ENCODE data around the gene TMEM52B.

TMEM52B gene

GRCh38 chr12:10135126-10135525 lies 43.7 kb upstream of the TMEM52B start:
- H3K23ac ChIP-seq (ENCODE audit: low read depth, low read length, poor library complexity) = no peak overlapping the region
- no peaks in the 10 kb centered on the region for H3K79me1 ChIP-seq (ENCODE audit: low read depth, low read length)
- no peak overlapping the region for H3K9ac ChIP-seq (ENCODE audit: low read depth, low read length, poor library complexity)
- H2BK5ac ChIP-seq (ENCODE audit: low read length) = no peak overlapping the region
- H2BK120ac ChIP-seq (ENCODE audit: low read depth, low read length) = no peak overlapping the region
- H2BK15ac ChIP-seq (ENCODE audit: low read length) = no peak overlapping the region
- no peak overlapping the region for H3K18ac ChIP-seq (ENCODE audit: low read length)
- no peak overlapping the region for H2AFZ ChIP-seq (ENCODE audit: low read length)
- no peak overlapping the region for H2BK12ac ChIP-seq (ENCODE audit: low read length)
- H3K27ac ChIP-seq (replicated peaks; ENCODE audit: low read length) = no peak overlapping the region
- no peak overlapping the region for H2AK5ac ChIP-seq (ENCODE audit: low read depth, low read length)
- no peak overlapping the region for H3K4me2 ChIP-seq (ENCODE audit: insufficient read depth, low read length, poor library complexity, severe bottlenecking)
- H3K27me3 ChIP-seq (ENCODE audit: control insufficient read depth in 3 of 3, insufficient read depth in 3 of 3, low read depth in 1 of 3, low read length in 3 of 3) = no peaks in the 10 kb centered on the region
- WGBS, 2 donors (ENCODE audit: extremely low coverage in 2 of 2, insufficient read length in 2 of 2, insufficient replicate concordance in 1 of 2) = no CpG with 5 or more reads among the region's 4 CpGs
- no peaks in the 10 kb centered on the region for H3K4me1 ChIP-seq (ENCODE audit: control insufficient read depth in 2 of 2, insufficient read depth in 1 of 2, low read depth in 1 of 2, low read length in 2 of 2)
- H3K4me3 ChIP-seq (ENCODE audit: low read length in 2 of 2) = no peak overlapping the region
- H3K4ac ChIP-seq (ENCODE audit: low read length) = no peak overlapping the region
- no peak overlapping the region for H4K8ac ChIP-seq (ENCODE audit: low read depth, low read length)
- no peaks in the 10 kb centered on the region for H3K9me3 ChIP-seq (replicated peaks in 1 of 2; ENCODE audit: control insufficient read depth in 2 of 2, insufficient read depth in 1 of 2, low read depth in 1 of 2, low read length in 2 of 2)
- H3K14ac ChIP-seq (ENCODE audit: low read length) = no peak overlapping the region
- DNase-seq (ENCODE audit: low spot score) = no peak
- H4K91ac ChIP-seq (ENCODE audit: low read depth, low read length, poor library complexity) = no peak overlapping the region
- H3K36me3 ChIP-seq (replicated peaks in 1 of 2; ENCODE audit: control insufficient read depth in 2 of 2, insufficient read depth in 2 of 2, low read length in 2 of 2) = no peaks in the 10 kb centered on the region

DNA sequence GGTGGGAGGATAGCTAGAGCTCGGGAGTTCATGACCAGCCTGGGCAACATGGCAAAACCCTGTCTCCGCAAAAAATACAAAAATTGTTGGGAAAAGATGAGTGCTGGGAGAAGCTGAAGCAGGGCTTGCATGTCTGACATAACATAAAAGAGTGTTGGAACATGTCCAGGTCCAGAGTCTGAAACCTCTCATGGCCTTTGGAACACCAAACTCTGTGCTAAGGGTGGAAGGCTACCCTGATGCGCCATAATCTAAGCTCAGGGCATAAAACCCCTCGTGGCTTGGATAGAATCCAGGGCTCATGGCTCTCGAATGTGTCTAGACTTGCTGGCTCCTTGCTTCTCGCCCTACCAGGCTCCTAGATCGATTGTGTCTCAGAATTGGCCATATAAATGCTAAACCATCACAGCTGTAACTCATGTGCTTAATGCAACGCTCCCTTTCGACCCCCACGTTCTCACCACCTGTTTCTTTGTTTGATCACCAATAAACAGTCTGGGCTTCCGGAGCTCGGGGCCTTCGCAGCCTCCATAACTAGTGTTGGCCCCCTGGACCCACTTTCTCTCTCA lies 42.1 kb upstream of the TMEM52B start:
- no peak overlapping the region for H2AK5ac ChIP-seq (ENCODE audit: low read depth, low read length)
- no peaks in the 10 kb centered on the region for H3K9me3 ChIP-seq (replicated peaks in 1 of 2; ENCODE audit: control insufficient read depth in 2 of 2, insufficient read depth in 1 of 2, low read depth in 1 of 2, low read length in 2 of 2)
- no peaks in the 10 kb centered on the region for H3K36me3 ChIP-seq (replicated peaks in 1 of 2; ENCODE audit: control insufficient read depth in 2 of 2, insufficient read depth in 2 of 2, low read length in 2 of 2)
- H3K14ac ChIP-seq (ENCODE audit: low read length) = no peak overlapping the region
- H3K23ac ChIP-seq (ENCODE audit: low read depth, low read length, poor library complexity) = no peak overlapping the region
- DNase-seq (ENCODE audit: low spot score) = no peak
- no peak overlapping the region for H3K27ac ChIP-seq (replicated peaks; ENCODE audit: low read length)
- no peak overlapping the region for H2BK5ac ChIP-seq (ENCODE audit: low read length)
- no peak overlapping the region for H4K91ac ChIP-seq (ENCODE audit: low read depth, low read length, poor library complexity)
- no peak overlapping the region for H4K8ac ChIP-seq (ENCODE audit: low read depth, low read length)
- H2BK120ac ChIP-seq (ENCODE audit: low read depth, low read length) = no peak overlapping the region
- no peak overlapping the region for H2BK15ac ChIP-seq (ENCODE audit: low read length)
- no peaks in the 10 kb centered on the region for H3K4me1 ChIP-seq (ENCODE audit: control insufficient read depth in 2 of 2, insufficient read depth in 1 of 2, low read depth in 1 of 2, low read length in 2 of 2)
- H3K27me3 ChIP-seq (ENCODE audit: control insufficient read depth in 3 of 3, insufficient read depth in 3 of 3, low read depth in 1 of 3, low read length in 3 of 3) = no peaks in the 10 kb centered on the region
- no peak overlapping the region for H3K18ac ChIP-seq (ENCODE audit: low read length)
- no peak overlapping the region for H3K4me3 ChIP-seq (ENCODE audit: low read length in 2 of 2)
- H3K4me2 ChIP-seq (ENCODE audit: insufficient read depth, low read length, poor library complexity, severe bottlenecking) = no peak overlapping the region
- no peak overlapping the region for H3K9ac ChIP-seq (ENCODE audit: low read depth, low read length, poor library complexity)
- no peak overlapping the region for H2BK12ac ChIP-seq (ENCODE audit: low read length)
- no peaks in the 10 kb centered on the region for H3K79me1 ChIP-seq (ENCODE audit: low read depth, low read length)
- H2AFZ ChIP-seq (ENCODE audit: low read length) = no peak overlapping the region
- no peak overlapping the region for H3K4ac ChIP-seq (ENCODE audit: low read length)
- no CpG with 5 or more reads among the region's 13 CpGs for WGBS, 2 donors (ENCODE audit: extremely low coverage in 2 of 2, insufficient read length in 2 of 2, insufficient replicate concordance in 1 of 2)

GRCh38 chr12:10140001-10140400 lies 38.8 kb upstream of the TMEM52B start:
- Histone ChIP-seq H3K9ac (ENCODE audit: low read depth, low read length, poor library complexity) (no peak overlapping the region), H4K91ac (ENCODE audit: low read depth, low read length, poor library complexity) (no peak overlapping the region), H2BK5ac (ENCODE audit: low read length) (no peak overlapping the region), H3K14ac (ENCODE audit: low read length) (no peak overlapping the region), H2AK5ac (ENCODE audit: low read depth, low read length) (no peak overlapping the region), H3K27me3 (ENCODE audit: control insufficient read depth in 3 of 3, insufficient read depth in 3 of 3, low read depth in 1 of 3, low read length in 3 of 3) (peaks cover 0 to 4% (median 0%) of the 10 kb centered on the region in 3 experiments), H3K18ac (ENCODE audit: low read length) (no peak overlapping the region), H3K4me2 (ENCODE audit: insufficient read depth, low read length, poor library complexity, severe bottlenecking) (no peak overlapping the region), H3K4ac (ENCODE audit: low read length) (no peak overlapping the region), H3K4me3 (ENCODE audit: low read length in 2 of 2) (no peak overlapping the region), H3K23ac (ENCODE audit: low read depth, low read length, poor library complexity) (no peak overlapping the region), H3K36me3 (replicated peaks in 1 of 2; ENCODE audit: control insufficient read depth in 2 of 2, insufficient read depth in 2 of 2, low read length in 2 of 2) (no peaks in the 10 kb centered on the region), H4K8ac (ENCODE audit: low read depth, low read length) (no peak overlapping the region), H2BK15ac (ENCODE audit: low read length) (no peak overlapping the region), H3K4me1 (ENCODE audit: control insufficient read depth in 2 of 2, insufficient read depth in 1 of 2, low read depth in 1 of 2, low read length in 2 of 2) (no peaks in the 10 kb centered on the region), H2AFZ (ENCODE audit: low read length) (no peak overlapping the region), H3K79me1 (ENCODE audit: low read depth, low read length) (no peaks in the 10 kb centered on the region), H3K27ac (replicated peaks; ENCODE audit: low read length) (no peak overlapping the region), H3K9me3 (replicated peaks in 1 of 2; ENCODE audit: control insufficient read depth in 2 of 2, insufficient read depth in 1 of 2, low read depth in 1 of 2, low read length in 2 of 2) (no peaks in the 10 kb centered on the region), H2BK120ac (ENCODE audit: low read depth, low read length) (no peak overlapping the region), H2BK12ac (ENCODE audit: low read length) (no peak overlapping the region)
- peak; percentile 24 for DNase-seq (ENCODE audit: low spot score)
- no CpG with 5 or more reads among the region's 2 CpGs for WGBS, 2 donors (ENCODE audit: extremely low coverage in 2 of 2, insufficient read length in 2 of 2, insufficient replicate concordance in 1 of 2)

GRCh38 chr12:10142976-10143589 lies 35.7 kb upstream of the TMEM52B start:
- Histone ChIP-seq H3K79me1 (ENCODE audit: low read depth, low read length) (no peaks in the 10 kb centered on the region), H3K14ac (ENCODE audit: low read length) (no peak overlapping the region)
- WGBS, 2 donors (ENCODE audit: extremely low coverage in 2 of 2, insufficient read length in 2 of 2, insufficient replicate concordance in 1 of 2) = no CpG with 5 or more reads among the region's 1 CpG

More at GRCh38 chr12:10142976-10143589, 35.7 kb upstream of the TMEM52B start:
- no peak overlapping the region for H2AK5ac ChIP-seq (ENCODE audit: low read depth, low read length)
- H2BK5ac ChIP-seq (ENCODE audit: low read length) = no peak overlapping the region
- peaks cover 0 to 4% (median 0%) of the 10 kb centered on the region in 3 experiments for H3K27me3 ChIP-seq (ENCODE audit: control insufficient read depth in 3 of 3, insufficient read depth in 3 of 3, low read depth in 1 of 3, low read length in 3 of 3)
- H3K9ac ChIP-seq (ENCODE audit: low read depth, low read length, poor library complexity) = no peak overlapping the region
- no peak overlapping the region for H4K91ac ChIP-seq (ENCODE audit: low read depth, low read length, poor library complexity)
- DNase-seq (ENCODE audit: low spot score) = no peak
- H2BK12ac ChIP-seq (ENCODE audit: low read length) = no peak overlapping the region
- H3K23ac ChIP-seq (ENCODE audit: low read depth, low read length, poor library complexity) = no peak overlapping the region
- no peak overlapping the region for H3K18ac ChIP-seq (ENCODE audit: low read length)
- no peaks in the 10 kb centered on the region for H3K9me3 ChIP-seq (replicated peaks in 1 of 2; ENCODE audit: control insufficient read depth in 2 of 2, insufficient read depth in 1 of 2, low read depth in 1 of 2, low read length in 2 of 2)
- no peak overlapping the region for H3K27ac ChIP-seq (replicated peaks; ENCODE audit: low read length)
- H2BK120ac ChIP-seq (ENCODE audit: low read depth, low read length) = no peak overlapping the region
- no peaks in the 10 kb centered on the region for H3K4me1 ChIP-seq (ENCODE audit: control insufficient read depth in 2 of 2, insufficient read depth in 1 of 2, low read depth in 1 of 2, low read length in 2 of 2)
- no peak overlapping the region for H3K4ac ChIP-seq (ENCODE audit: low read length)
- no peak overlapping the region for H2BK15ac ChIP-seq (ENCODE audit: low read length)
- no peaks in the 10 kb centered on the region for H3K36me3 ChIP-seq (replicated peaks in 1 of 2; ENCODE audit: control insufficient read depth in 2 of 2, insufficient read depth in 2 of 2, low read length in 2 of 2)
- H2AFZ ChIP-seq (ENCODE audit: low read length) = no peak overlapping the region
- no peak overlapping the region for H4K8ac ChIP-seq (ENCODE audit: low read depth, low read length)
- H3K4me2 ChIP-seq (ENCODE audit: insufficient read depth, low read length, poor library complexity, severe bottlenecking) = no peak overlapping the region
- no peak overlapping the region for H3K4me3 ChIP-seq (ENCODE audit: low read length in 2 of 2)
